Loucy (cell line): ENCODE results near the gene THBS4.

Experiments used
- H2AFZ ChIP-seq: fragments of 200-600 bp; sonication (generic); 2 replicates; pipeline ENCODE4 v1.6.0; 2016; ENCODE audit warnings: antibody characterized with exemption, mild to moderate bottlenecking, low read length, moderate library complexity
- H3F3A ChIP-seq: fragments of 200-600 bp; 2 replicates; pipeline ENCODE4 v1.6.0; 2016; ENCODE audit warnings: antibody characterized with exemption, low read depth, mild to moderate bottlenecking
- H3K27me3 ChIP-seq: fragments of 200-600 bp; sonication (generic); 2 replicates; pipeline ENCODE4 v1.6.1; 2014; ENCODE audit warnings: low read length, mild to moderate bottlenecking; ENCODE audit not compliant: insufficient read depth, poor library complexity, severe bottlenecking
- H3K36me3 ChIP-seq: fragments of 200-600 bp; sonication (generic); 2 replicates; pipeline ENCODE4 v1.6.1; 2016; ENCODE audit warnings: low read length; ENCODE audit not compliant: insufficient read depth
- H3K4me1 ChIP-seq: fragments of 200-600 bp; sonication (generic); 2 replicates; pipeline ENCODE4 v1.5.1; 2014; ENCODE audit warnings: low read length, mild to moderate bottlenecking; ENCODE audit not compliant: insufficient read depth, poor library complexity, severe bottlenecking
- H3K4me2 ChIP-seq: fragments of 200-600 bp; sonication (generic); 2 replicates; pipeline ENCODE4 v1.6.0; 2014; ENCODE audit warnings: antibody characterized with exemption, low read length, low read depth, mild to moderate bottlenecking; ENCODE audit not compliant: poor library complexity, severe bottlenecking
- H3K4me3 ChIP-seq: fragments of 200-600 bp; sonication (generic); 2 replicates; pipeline ENCODE4 v1.5.1; 2014; ENCODE audit warnings: low read length, mild to moderate bottlenecking, mixed read lengths; ENCODE audit not compliant: poor library complexity, severe bottlenecking
- H3K79me2 ChIP-seq: fragments of 200-600 bp; sonication (generic); 2 replicates; pipeline ENCODE4 v1.6.1; 2014; ENCODE audit warnings: low read length; ENCODE audit not compliant: insufficient read depth
- H3K9ac ChIP-seq: fragments of 200-600 bp; sonication (generic); 2 replicates; pipeline ENCODE4 v1.6.0; 2014; ENCODE audit warnings: mild to moderate bottlenecking, low read depth, low read length, moderate library complexity; ENCODE audit not compliant: poor library complexity, severe bottlenecking
- H3K9me2 ChIP-seq: fragments of 200-600 bp; sonication (generic); replicated peaks from 2 replicates; pipeline ENCODE4 v1.6.1; 2016; ENCODE audit warnings: low read depth, low read length, mixed read lengths
- H3K9me3 ChIP-seq: fragments of 200-600 bp; sonication (generic); 2 replicates; pipeline ENCODE4 v1.6.1; 2014; ENCODE audit warnings: mild to moderate bottlenecking, antibody characterized with exemption, low read length, low read depth; ENCODE audit not compliant: insufficient read depth
- H4K20me1 ChIP-seq: fragments of 200-600 bp; sonication (generic); 2 replicates; pipeline ENCODE4 v1.6.0; 2014; ENCODE audit warnings: antibody characterized with exemption, low read length, mild to moderate bottlenecking; ENCODE audit not compliant: insufficient read depth, poor library complexity, severe bottlenecking
- CTCF ChIP-seq: fragments of 200-600 bp; sonication (generic); conservative IDR thresholded peaks from 2 replicates; pipeline ENCODE4 v1.5.1; 2014; ENCODE audit warnings: mild to moderate bottlenecking, antibody characterized with exemption, low read length
- EZH2phosphoT487 ChIP-seq: fragments of 200-600 bp; IDR thresholded peaks from 2 replicates; pipeline ENCODE4 v1.6.1; 2018; ENCODE audit warnings: antibody characterized with exemption, mild to moderate bottlenecking, moderate library complexity, borderline replicate concordance

Gene THBS4

DNA sequence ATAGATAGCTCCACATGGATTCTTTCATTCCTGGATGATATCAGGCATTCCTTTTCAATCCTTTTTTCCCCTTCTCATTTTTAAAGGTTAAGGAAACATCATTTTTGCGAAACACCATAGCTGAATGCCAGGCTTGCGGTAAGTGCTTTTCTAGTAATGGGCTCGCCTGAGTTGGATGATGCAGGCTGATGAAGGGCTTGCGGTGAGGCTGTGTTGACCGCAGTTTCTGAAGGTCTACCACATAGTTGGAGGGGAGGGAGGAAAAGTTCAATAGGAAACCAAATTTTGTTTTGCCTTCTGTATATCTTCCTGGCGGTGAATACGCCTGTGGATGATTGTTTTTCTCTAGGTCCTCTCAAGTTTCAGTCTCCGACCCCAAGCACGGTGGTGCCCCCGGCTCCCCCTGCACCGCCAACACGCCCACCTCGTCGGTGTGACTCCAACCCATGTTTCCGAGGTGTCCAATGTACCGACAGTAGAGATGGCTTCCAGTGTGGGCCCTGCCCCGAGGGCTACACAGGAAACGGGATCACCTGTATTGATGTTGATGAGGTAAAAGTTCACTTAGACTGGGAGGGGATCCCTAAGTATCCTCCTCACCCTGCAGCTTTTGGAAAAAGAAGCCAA, 24.3 kb downstream of the THBS4 start:
- Histone ChIP-seq H3K4me1 (no peaks in the 10 kb centered on the region), H3F3A (no peaks in the 10 kb centered on the region), H3K36me3 (no peaks in the 10 kb centered on the region), H3K9me2 (no peaks in the 10 kb centered on the region), H3K4me3 (no peak overlapping the region), H3K9ac (no peak overlapping the region), H4K20me1 (no peaks in the 10 kb centered on the region), H3K9me3 (no peaks in the 10 kb centered on the region), H3K27me3 (no peaks in the 10 kb centered on the region), H3K4me2 (no peak overlapping the region), H3K79me2 (no peaks in the 10 kb centered on the region), H2AFZ (no peak overlapping the region)
- TF ChIP-seq EZH2phosphoT487 (no peak), CTCF (no peak)

- H3K4me2 ChIP-seq: no peak overlapping the region
- no peak overlapping the region for H2AFZ ChIP-seq
- no peaks in the 10 kb centered on the region for H3F3A ChIP-seq
- H3K27me3 ChIP-seq: no peaks in the 10 kb centered on the region
- TF ChIP-seq CTCF: no peak
- no peak for TF ChIP-seq EZH2phosphoT487
- no peaks in the 10 kb centered on the region for H3K79me2 ChIP-seq
- H3K9me2 ChIP-seq: no peaks in the 10 kb centered on the region
- no peaks in the 10 kb centered on the region for H4K20me1 ChIP-seq
- H3K9me3 ChIP-seq: no peaks in the 10 kb centered on the region
- no peaks in the 10 kb centered on the region for H3K36me3 ChIP-seq
- no peak overlapping the region for H3K4me3 ChIP-seq
- no peaks in the 10 kb centered on the region for H3K4me1 ChIP-seq
- H3K9ac ChIP-seq: no peak overlapping the region
Observed at GRCh38 chr5:80060966-80061365, 25.8 kb downstream of the THBS4 start.

DNA sequence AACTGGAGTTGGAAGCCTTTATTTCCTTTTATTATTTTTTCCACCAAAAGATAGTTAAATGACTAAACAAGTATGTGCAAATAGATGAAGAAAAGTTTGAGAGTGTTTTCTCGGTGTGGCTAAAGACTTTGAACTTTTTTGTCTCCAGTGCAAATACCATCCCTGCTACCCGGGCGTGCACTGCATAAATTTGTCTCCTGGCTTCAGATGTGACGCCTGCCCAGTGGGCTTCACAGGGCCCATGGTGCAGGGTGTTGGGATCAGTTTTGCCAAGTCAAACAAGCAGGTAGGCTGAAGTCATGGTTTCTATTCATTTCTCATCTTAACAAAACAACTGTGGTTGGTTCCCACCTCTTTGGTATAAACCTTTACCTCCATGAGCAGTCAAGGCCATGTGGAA, 26.4 kb downstream of the THBS4 start:
- Histone ChIP-seq H3K9me2 (no peaks in the 10 kb centered on the region), H3K4me2 (no peak overlapping the region), H2AFZ (no peak overlapping the region), H3K4me3 (no peak overlapping the region), H3K36me3 (no peaks in the 10 kb centered on the region), H3K27me3 (no peaks in the 10 kb centered on the region), H3K9ac (no peak overlapping the region), H3F3A (no peaks in the 10 kb centered on the region), H3K4me1 (peaks cover 1% of the 10 kb centered on the region), H3K79me2 (no peaks in the 10 kb centered on the region), H3K9me3 (no peaks in the 10 kb centered on the region), H4K20me1 (no peaks in the 10 kb centered on the region)
- TF ChIP-seq CTCF (no peak), EZH2phosphoT487 (no peak)
